ENCODE measurements around the gene SLC5A12. TPM values are rescaled to one million over a fixed set of nuclear protein-coding genes. Genes with fewer than 3 reads are reported as not detected.

Gene SLC5A12
- total and polyA plus RNA-seq, 10 of the 15 experiments (the other 5 are each of a cell fraction or from before 2014, with no cell fraction given) = 0.06 to 0.15 TPM; not detected in 8

GRCh38 chr11:26651916-26652315 lies 69.9 kb downstream of the SLC5A12 start (continued):
- TF ChIP-seq ZBTB40 (IDR thresholded peaks at IDR 0.05; ENCODE audit: borderline replicate concordance) (no peak), SMARCA5 (IDR thresholded peaks at IDR 0.05) (no peak), POU2F2 (IDR thresholded peaks at IDR 0.05; ENCODE audit: borderline replicate concordance, low read depth, low read length) (peak; percentile 89; the same call in 1 of the 3 replicates), ZBTB11 (CRISPR knock-in tag; IDR thresholded peaks at IDR 0.05) (no peak), SRF (IDR thresholded peaks at IDR 0.05; ENCODE audit: low read depth in 2 of 2, low read length in 2 of 2) (no peak), ELK1 (IDR thresholded peaks at IDR 0.05; ENCODE audit: low read depth, low read length) (no peak), NR2C1 (IDR thresholded peaks at IDR 0.05) (no peak), MXI1 (IDR thresholded peaks at IDR 0.05; ENCODE audit: low read depth, low read length) (0 out of 2 replicates have a peak, but pooled peaks have one; percentile 22), RFX5 (IDR thresholded peaks at IDR 0.05; ENCODE audit: low read depth, low read length) (no peak), TCF3 (IDR thresholded peaks at IDR 0.05; ENCODE audit: borderline replicate concordance, insufficient read depth, low read depth, low read length) (no peak)

Measured in GM12878 (cell line).